Stimulated activated CD4-positive, alpha-beta T cell treated with anti-CD3 and anti-CD28 coated beads, Interleukin-12 subunit alpha, Interleukin-12 subunit beta, amount 100 ng/mL, for 4 hours (primary cell): Measurements from ENCODE around the gene MYH9.
"Not testable (repeated sequence)": the region's sequence is repeated elsewhere in the genome, so short reads cannot be mapped to it uniquely, and the experiment has no call there.

Experiments used
- DNase-seq: peaks from one replicate; pipeline ENCODE4 v3.0.0-alpha.2; 2020

MYH9 gene

DNA sequence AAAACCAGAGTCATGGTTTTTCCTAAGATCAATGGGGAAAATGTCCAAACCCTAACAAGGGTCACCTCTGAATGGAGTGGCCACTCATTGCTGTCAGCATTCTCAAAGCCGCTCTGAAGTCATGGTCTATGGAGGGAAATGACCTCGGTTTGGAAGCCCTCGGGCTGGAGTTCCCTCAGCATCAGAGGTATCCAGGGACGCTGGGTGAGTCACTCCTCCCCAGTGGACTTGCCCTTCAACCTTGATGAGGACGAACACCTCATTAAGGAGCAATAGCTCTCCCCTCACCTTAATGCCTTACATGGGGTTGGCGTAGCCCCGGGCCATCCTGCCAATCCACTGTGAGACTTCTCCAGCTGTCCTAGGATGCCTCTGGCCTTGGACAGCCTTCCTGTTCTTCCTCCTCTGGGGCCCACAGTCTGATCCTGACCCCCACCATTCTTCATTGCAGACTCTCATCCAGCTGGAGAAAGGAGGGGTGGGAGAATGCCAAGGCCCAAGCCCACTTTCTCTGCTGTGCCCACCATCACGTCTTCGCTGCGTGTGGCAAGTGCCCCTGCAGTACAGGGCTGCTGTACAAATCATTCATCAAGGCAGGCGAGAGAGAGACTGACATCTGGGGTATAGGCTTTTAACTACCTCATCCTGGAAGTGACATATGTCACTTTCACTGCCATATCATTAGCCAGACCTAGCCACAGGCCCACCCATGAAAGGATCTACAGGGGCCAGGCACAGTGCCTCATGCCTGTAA, 25.4 kb upstream of the MYH9 start:
- DNase-seq, result no peak

DNA sequence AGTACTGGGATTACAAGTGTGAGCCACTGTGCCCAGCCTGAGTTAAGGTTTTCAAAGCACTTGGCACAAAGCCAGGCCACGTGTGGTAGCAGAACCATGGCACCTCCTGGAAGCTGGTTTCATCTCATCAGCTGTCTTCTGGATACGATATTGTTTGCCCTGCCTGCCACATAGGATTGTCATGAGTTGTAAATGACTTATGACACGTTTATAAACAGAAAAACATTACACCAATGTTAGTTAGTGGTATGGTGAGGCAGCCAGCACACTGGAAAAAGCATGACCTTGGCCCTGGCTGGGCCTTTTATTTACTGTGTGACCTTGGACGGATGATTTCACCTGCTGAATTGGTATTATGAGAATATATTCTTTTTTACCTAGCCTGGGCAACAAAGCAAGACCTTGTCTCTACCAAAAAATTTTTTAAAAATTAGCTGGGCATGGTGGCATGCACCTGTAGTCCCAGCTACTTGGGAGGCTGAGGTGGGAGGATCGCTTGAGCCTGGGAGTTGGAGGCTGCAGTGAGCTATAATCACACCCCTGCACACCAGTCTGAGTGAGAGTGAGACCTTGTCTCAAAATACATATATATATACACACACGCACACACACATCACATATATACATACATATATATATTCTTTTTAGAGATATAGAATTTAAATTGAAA, 24.0 kb upstream of the MYH9 start:
- DNase-seq, result peak; percentile 21

DNA sequence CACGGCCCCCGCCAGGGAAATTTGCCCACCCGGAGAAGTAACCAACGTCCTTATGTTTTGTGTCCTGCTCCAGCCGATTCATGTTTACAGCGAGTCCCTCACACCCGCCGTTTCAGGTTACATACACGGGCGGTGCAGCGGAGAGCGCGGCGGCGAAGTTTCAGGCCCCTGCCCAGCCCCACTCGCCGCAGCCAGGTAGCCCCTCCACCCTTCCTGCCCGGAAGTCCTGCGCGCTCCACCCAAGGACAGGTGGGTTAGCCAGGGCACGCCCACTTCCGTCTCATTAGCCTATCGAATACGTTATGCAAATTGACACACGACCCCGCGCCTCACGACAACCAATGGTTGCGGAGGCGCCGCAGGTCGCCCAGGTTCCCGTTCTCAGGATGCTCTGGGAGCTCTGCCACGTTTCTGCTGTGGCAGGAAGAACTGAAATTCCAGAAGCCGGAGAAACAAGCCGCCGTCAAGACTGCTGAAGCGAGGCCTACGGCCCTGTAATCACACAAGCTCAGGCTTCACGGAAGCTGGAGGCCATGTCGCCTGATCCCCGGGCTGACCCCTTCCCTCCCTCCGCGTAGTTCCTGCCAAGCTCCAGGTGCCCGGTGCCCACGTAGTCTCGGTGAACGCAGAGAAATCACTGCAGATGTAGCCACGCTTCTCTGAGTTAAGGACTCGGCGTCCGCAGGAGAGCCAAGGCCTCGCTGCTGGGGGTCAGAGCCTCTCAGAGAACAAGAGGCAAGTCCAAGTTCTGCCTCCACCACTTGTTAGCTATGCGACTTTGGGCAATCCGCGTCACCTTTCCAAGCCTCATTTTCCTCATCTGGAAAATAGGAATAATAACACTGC, 22.4 kb upstream of the MYH9 start:
- DNase-seq, result peak; percentile 48

DNA sequence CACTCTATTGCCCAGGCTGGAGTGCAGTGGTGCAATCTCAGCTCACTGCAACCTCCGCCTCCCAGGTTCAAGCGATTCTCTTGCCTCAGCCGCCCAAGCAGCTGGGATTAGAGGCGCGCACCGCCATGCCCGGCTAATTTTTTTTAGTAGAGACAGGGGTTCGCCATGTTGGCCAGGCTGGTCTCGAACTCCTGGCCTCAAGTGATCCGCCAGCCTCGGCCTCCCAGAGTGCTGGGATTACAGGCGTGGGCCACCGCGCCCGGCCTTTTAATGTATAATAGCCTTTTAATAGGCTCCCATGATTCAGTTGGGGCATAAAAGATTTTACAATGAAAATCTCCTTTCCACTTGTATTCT, 21.8 kb upstream of the MYH9 start:
- DNase-seq, result not testable (repeated sequence)

DNA sequence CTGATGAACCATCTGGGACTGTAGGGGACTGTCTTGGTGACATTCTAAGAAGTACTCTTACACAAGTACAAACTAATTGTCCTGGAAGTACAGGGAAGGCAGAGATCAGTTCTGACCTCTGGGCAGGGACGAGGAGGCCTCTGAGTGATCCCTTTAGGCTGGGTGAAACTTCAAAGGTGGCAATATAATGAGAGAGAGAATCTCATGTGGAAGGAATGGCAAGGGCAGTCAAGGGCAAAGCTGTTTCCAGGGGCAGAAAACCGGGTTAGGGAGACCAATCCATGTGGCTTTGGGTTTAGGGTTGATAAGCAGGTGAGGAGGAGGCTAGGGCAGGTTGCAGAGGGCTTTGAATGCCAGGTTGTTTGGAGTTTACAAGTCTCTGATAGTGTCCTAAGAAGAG, 21.3 kb upstream of the MYH9 start:
- DNase-seq, result no peak

DNA sequence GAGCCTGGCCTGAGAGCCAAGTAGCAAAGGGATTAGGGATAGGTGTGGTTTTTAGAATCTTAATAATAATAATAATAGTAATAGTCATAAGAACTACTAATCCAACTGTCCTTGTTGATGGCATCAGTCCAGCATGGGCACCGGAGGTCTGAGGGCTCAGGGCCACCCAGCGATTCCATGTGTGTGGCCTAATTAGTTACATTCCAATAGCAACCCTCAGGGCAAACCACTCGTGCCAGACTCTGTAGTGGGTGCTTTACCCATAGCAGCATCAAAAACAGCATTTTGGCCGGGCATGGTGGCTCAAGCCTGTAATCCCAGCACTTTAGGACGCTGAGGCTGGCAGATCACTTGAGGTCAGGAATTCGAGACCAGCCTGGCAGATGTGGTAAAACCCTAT, 19.0 kb upstream of the MYH9 start:
- DNase-seq, result no peak

DNA sequence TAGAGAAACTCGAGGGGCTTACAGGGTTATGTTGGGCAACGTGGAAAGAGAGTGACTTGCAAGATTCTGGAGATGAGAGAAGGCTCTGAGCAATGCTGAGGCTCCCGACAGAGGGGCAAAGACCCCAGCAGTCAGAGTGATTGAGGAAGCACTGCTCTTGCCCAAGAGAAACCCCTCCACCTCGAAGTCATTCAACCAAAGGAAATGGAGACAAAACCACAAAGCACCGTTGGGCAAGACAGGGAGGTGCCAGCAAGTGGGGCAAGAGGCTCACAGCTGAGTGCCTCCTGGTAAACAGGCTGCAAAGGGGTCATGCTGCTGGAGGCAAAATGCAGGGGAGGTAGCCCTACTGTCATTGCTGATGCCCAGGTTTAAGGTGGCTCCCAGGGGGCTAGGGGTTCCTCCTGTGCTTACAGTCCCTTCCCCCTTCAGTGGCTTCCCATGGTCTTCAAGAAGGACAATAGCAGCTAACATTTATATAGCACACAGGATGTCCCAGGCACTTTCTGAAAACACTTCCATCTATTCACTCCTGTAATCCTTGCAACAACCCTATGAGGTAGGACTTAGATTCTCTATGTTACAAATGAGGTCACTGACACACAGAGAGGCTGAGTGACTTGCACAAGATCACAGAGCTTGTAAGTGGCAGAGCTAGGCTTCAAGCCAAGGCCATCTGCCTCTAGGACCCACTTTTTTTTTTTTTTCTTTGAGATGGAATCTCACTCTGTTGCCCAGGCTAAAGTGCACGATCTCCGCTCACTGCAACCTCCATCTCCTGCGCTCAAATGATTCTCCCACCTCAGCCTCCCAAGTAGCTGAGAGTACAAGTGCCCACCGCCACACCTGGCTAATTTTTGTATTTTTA, 18.1 kb upstream of the MYH9 start:
- no peak for DNase-seq

DNA sequence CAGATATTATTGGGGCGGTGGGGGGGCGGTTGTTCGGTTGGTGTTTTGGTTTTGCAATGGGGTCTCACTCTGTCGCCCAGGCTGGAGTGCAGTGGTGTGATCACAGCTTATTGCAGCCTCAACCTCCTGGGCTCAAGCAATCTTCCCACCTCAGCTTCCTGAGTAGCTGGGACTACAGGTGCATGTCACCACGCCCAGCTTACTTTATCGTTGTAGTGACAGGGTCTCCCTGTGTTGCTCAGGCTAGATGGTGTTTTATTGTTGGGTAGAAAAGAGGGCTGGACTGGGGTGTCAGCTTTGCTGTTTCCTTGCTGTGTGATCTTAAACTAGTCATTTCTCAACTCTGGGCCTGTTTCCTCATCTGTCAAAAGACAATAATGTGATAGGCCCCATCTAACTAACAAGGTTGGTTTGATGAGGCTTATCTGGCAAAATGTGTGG, 17.5 kb upstream of the MYH9 start:
- no peak for DNase-seq

DNA sequence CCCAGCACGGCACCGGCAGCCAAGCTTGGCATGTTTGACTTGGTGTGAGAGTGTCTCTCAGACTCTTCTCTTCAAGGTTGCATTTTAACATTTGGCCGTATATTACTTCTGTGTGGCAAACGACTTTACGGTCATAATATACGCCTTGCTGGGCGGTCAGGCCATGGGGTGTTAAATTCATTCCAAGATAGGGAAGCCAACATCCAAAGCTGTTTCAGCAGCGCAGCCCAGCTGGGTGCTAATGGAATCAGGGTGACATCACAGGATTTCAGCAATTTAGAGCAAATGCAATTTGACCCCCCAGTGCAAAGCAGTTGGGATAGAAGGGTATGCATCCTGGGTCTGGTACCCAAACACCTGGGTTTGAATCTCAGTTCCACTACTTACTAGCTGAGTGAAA, 16.7 kb upstream of the MYH9 start:
- DNase-seq, result no peak

DNA sequence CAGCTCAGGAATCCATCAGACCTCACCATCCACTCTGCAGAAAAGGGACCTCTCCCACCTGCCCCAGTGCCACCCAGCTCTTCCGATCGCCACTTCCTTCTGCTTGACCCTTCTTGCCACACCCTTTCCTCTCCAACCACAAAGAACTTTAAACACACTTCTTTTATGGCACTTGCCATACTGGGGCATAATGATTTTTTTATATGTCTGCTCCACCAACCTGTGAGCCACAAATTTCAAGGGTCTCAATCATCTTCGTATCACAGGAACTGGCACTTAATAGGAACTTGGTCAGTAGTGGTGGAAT, 11.7 kb upstream of the MYH9 start:
- DNase-seq, result no peak

DNA sequence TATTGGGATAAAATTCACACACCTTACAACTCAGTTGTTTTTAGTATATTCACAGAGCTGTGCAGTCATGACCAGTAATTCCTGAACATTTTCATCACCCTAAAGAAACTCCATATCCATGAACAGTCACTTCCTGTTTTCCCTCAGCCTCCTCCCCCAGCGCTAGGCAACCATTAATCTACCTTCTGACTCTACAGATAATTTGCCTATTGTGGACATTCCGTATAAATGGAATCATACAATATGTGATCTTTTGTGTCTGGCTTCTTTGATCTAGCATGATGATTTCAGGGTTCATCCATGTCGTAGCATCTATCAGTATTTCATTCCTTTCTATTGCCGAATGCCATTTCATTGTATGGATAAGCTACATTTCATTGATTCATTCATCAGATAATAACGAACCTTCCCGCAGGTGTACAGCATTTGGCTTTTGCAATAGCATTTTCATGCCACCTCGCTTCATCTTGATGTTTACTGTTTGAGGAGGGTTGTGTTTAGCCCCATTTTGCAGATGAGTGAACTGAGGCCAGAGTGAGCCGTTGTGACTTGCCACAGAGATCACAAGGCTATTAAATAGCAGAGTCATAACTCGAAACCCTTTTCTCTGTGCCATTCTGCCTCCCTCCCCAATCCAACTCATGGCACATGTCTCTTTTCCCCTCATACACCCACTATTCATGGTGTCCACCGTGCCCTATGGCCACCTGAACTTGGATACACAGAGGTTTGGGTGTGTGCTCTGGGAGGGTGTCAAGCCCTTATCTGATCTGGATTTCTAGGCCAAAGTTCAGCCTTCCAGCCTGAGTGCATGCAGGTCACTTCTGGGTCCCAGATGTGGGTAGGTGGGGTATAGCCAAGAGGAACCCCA, 11.1 kb upstream of the MYH9 start:
- no peak for DNase-seq

DNA sequence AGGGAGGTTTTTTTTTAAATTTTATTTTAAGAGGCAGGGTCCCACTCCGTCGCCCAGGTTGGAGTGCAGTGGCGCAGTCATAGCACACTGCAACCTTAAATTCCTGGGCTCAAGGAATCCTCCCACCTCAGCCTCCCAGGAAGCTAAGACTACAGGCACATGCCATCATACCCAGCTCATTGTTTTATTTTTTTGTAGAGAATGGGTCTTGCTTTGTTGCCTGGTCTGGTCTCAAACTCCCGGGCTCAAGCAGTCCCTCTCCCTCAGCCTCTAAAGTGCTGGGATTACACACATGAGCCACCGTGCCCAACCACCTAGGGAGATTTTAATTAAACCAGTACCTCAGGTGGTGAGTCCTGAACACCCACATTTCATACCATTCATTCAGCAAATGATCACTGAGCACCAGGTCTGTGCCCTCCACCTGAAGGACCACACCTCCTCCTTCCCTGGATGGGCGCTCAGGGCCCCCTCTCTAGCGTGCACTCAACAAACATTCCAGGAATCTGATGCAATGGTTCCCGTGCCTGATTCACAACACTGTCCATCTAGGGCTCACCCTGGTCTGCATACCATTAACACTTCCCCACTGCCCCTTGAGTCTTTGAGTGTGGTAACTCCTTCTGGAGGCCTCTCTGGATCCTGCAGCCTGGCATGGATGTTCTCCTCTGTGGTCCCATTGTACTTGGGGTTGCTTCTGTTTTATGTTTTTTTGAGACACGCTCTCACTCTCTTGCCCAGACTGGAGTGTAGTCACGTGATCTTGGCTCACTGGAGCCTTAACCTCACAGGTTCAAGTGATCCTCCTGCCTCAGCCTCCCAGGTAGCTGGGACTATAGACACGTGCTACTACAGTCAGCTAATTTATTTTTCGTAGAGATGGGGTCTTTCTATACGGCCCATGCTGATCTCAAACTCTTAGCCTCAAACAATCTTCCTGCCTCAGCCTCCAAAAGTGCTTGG, 9.6 kb upstream of the MYH9 start:
- DNase-seq, result no peak

DNA sequence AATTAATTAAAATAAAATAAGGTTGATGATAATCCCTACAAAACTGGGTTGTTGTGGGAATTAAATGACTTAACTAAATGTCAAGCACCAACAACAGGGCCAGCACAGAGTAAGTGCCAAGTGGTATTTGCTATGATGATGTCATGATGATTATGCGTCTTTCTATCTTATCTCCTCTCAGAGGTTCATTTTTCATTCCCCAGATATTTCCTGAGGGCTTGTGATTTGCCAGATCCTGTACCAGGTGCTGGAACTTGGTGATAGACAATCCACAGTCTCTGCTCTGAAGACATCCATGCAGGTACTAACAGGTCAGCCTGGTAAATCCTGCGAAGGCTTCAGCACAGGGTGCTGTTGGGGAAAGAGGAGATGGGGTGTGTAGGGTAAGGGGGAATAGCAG, 8.1 kb upstream of the MYH9 start:
- no peak for DNase-seq

DNA sequence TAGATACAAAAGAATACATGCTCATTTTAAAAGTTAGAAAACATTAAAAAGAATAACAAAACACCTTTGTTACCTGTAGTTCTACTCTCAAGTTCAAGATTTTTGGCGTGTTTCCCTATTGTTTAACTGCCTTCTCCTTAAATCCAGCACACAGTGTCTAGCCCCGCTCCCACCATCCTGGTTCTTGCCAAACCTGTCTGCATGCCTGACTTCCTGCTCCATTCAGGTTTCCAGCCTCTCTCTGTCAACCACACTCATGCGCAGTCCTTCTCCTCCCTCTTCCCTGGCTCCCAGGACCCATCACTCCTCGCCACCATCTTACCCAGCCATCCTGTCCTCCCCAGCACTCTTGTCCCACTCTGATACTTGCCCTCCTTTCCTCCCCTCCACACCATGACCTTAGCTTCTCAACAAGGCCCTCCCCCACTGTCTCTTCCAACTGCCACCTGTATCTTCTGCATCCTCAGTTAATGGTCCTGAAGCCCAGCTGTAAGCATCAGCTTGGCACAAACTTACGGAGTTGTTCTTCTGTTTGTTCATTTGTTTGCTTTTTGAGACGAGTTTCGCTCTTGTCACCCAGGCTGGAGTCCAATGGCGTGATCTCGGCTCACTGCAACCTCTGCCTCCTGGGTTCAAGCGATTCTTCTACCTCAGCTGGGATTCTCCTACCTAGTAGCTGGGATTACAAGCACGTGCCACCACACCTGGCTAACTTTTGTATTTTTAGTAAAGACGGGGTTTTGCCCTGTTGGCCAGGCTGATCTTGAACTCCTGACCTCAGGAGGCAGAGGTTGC, 7.5 kb upstream of the MYH9 start:
- no peak for DNase-seq

DNA sequence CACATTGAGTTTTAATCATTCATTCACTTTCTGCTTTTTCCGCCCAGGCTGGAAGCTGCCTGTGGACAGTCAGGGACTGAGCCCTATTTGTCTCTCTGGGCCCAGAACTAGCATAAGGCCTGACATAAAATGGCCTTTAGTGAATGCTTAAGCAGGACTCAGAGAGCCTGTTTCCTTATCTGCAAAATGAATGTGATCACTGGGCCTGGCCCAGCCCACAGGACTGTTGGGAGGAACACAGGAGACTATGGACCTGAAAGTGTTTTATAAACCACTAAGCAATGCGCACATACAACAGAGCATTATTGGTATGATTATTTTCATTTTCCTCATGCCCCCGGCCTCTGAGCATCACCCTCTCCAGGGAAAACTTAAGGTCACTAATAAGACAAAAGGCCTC, 3.9 kb upstream of the MYH9 start:
- no peak for DNase-seq

DNA sequence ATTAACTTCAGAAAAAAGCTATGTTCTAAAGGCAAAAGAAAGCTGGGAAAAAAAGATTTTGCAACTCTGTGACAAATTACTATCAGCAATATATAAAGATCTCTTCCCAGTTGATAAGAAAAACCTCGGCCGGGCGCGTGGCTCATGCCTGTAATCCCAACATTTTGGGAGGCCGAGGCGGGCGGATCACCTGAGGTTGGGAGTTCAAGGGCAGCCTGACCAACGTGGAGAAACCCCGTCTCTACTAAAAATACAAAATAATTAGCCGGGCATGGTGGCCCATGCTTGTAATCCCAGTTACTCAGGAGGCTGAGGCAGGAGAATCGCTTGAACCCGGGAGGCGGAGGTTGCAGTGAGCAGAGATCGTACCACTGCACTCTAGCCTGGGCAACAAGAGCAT, 1.4 kb upstream of the MYH9 start:
- not testable (repeated sequence) for DNase-seq

DNA sequence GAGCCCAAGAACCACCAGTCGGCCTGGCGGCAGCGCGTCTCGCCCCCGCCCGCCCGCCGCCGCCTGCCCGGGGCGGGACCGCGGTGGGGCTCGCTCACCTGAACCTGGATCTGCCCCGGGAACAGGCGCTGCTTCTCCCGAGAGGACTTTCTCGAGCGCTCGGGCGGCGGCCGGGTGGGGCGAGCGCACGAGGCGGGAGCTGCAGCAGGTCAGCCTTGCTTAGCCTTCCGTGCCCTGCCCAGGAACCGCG, 133 bp downstream of the MYH9 start:
- DNase-seq, result no peak

DNA sequence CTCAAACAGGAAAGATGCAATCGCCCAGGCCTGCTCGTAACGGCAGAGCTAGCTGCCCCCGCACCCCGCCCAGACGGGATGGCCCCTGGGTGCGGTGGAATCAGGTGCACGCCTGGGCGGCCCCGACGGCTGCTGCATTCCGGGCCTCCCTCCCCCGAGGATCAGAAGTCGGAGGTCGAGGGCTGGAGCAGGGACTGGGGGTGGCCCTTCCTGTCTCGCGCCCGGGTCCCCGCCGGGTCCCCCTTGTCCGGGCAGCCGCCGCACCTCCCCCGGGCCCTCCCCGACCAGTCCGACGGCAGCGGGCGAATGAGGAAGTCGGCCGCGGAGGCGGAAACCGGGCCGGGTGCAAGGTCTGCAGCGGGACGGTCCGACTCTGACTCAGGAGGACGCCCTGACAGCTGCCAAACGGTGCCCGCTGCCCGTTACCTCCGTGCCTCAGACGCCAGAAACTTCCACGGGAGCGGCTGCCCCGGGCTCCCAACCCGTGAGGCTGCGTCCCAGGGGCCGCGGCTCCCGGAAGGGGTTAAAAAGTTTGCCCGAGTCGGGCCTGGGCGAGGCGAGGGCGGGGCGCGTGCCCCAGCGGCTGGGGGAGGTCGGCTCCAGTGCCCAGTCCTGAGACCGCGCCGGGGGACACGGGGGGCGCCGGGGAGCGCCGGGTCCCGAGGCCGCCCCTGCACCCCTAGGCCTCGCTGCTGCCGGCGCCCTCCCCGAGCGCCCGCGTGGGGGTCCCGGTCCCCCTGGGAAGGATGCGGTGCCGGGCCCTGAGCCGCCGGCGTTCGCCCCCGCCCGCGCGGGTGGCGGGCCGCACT, 663 bp downstream of the MYH9 start:
- DNase-seq, result peak; percentile 51

DNA sequence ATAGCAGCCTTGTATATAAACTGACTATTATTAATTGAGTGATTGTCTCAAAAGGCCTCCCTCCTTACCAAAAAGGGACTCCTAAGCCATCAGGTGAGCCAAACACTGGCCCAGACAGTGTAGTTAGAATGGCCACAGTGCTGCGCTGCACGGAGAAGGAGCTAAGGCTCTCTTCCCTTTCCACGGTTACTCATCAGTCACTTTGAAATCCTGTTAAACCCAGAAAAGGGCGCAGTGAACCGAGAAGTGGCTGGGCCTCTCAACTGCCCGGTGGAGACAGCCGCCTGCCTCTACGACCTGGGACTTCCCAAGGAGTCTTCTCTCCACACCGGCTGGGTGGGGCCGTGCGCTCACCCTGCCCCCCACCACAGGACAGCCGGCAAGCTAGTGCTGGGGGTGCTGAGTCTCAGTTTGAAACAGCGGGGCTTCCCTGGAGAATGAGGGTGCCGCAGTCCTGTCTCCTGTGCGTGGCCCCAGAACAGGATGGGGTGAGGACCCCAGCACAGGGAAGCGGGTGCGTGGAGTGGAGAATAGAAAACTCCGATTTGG, 1.3 kb downstream of the MYH9 start:
- peak; percentile 42 for DNase-seq
